Tibial artery (tissue), 4 donors: ENCODE data around the gene OSM.
A peak's percentile ranks its signal among the peaks of the same experiment; 100 is the strongest.

Experiments
- DNase-seq, 2 donors: peaks; one replicate each; pipeline ENCODE4 v3.0.0-alpha.2; 2019
- H3K27ac ChIP-seq, 2 donors: fragments of 200-600 bp; sonication (generic) in 1 of 2; 1 replicate in 1 of 2; 2 replicates in 1 of 2; pipeline ENCODE4 v1.5.1; 2018 to 2019; ENCODE audit warnings: mild to moderate bottlenecking in 1 of 2
- H3K27me3 ChIP-seq, 2 donors: fragments of 200-600 bp; sonication (generic) in 1 of 2; one replicate each; pipeline versions ENCODE4 v1.5.1 to v1.6.0; 2016 to 2019
- H3K36me3 ChIP-seq, 3 donors: fragments of 200-600 bp; sonication (generic) in 2 of 3; one replicate each; pipeline ENCODE4 v1.5.1; 2016 to 2019; ENCODE audit warnings: mild to moderate bottlenecking in 2 of 3
- H3K4me1 ChIP-seq, 4 donors: fragments of 200-600 bp; sonication (generic) in 2 of 4; 1 replicate in 3 of 4; 2 replicates in 1 of 4; pipeline ENCODE4 v1.5.1; 2016 to 2019
- H3K4me3 ChIP-seq, 2 donors: fragments of 200-600 bp; sonication (generic) in 1 of 2; 1 replicate in 1 of 2; 2 replicates in 1 of 2; pipeline ENCODE4 v1.5.1; 2018 to 2019; ENCODE audit warnings: mild to moderate bottlenecking in 2 of 2
- H3K9me3 ChIP-seq, 3 donors: fragments of 200-600 bp; sonication (generic) in 1 of 3; one replicate each; pipeline ENCODE4 v1.5.1; 2016 to 2019
- intact Hi-C: fragments of 100-400 bp; cut with DNase I; formaldehyde crosslinking; loops from one replicate; pipeline ENCODE4 v1.15.0; 2023; ENCODE audit warnings: low total_unique reads
- TF ChIP-seq, protein P1 (sequence below), 2 experiments: fragments of 200-600 bp in 1 of 2; fragments of 450-650 bp in 1 of 2; IDR thresholded peaks; one replicate each; pipeline ENCODE4 v1.5.1; 2017 to 2019; ENCODE audit warnings: antibody characterized with exemption in 2 of 2, mild to moderate bottlenecking in 1 of 2, moderate library complexity in 1 of 2

The OSM gene

DNA sequence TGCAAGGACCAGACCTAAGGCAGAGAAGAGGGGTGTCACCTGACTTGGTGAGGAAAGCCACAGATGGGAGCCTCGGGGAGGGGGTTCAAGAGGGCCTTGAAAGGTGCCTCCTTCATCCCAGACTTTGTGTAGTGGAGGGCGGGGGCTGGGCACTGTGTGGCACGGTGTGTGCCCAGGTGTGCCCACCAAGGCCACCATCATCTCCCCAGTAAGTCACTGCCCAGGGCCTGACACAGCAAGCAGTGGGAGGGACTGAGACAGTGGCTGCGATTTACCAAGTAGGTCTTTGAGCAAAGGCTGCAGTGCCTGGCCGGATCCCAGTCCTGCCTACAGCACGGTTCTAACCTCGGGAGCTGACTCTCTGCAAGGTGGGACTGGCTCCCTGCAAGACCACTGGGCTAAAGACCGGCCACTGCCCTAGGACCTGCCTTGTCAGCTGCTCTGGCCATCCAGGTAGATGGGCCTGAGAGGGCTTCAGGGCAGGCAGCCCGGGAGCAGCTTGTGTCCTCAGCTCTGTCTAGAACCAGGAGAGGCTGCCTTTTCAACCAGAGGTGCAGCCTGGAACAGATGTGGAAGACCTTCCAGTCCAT is 1.4 kb downstream of the OSM start:
- Histone ChIP-seq H3K4me1 (peaks cover 0 to 5% (median 4%) of the 10 kb centered on the region in 4 donors), H3K27me3 (peaks cover 0 to 6% of the 10 kb centered on the region in 2 donors), H3K4me3 (no peak overlapping the region), H3K9me3 (no peaks in the 10 kb centered on the region), H3K36me3 (no peaks in the 10 kb centered on the region), H3K27ac (no peak overlapping the region)
- intact Hi-C loops: no loop called here
- DNase-seq: no peak
- TF ChIP-seq, protein P1, sequence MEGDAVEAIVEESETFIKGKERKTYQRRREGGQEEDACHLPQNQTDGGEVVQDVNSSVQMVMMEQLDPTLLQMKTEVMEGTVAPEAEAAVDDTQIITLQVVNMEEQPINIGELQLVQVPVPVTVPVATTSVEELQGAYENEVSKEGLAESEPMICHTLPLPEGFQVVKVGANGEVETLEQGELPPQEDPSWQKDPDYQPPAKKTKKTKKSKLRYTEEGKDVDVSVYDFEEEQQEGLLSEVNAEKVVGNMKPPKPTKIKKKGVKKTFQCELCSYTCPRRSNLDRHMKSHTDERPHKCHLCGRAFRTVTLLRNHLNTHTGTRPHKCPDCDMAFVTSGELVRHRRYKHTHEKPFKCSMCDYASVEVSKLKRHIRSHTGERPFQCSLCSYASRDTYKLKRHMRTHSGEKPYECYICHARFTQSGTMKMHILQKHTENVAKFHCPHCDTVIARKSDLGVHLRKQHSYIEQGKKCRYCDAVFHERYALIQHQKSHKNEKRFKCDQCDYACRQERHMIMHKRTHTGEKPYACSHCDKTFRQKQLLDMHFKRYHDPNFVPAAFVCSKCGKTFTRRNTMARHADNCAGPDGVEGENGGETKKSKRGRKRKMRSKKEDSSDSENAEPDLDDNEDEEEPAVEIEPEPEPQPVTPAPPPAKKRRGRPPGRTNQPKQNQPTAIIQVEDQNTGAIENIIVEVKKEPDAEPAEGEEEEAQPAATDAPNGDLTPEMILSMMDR (IDR thresholded peaks at IDR 0.05): no peak

DNA sequence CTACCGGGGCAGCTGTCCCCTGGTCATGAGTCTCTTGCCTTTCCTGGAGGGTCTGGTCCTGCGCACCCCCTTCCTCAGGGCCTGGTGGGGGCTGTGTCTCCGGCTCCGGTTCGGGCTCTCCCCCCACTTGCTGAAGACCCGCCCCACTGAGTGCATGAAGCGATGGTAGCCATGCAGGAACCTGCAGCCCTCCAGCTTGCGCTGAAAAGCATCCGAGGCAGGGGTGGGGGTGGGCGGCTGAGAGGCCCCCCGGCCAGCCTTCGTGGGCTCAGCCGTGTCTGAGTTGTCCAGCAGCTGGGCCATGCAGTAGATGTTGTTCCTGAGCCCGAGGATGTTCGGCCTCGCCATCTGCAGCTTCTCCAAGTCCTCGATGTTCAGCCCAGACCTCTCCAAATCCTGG is 2.8 kb downstream of the OSM start:
- peaks cover 0 to 5% (median 4%) of the 10 kb centered on the region in 4 donors for H3K4me1 ChIP-seq
- no peak overlapping the region for H3K4me3 ChIP-seq
- no peak for DNase-seq
- intact Hi-C loops: loop anchor here (2.0 to 5.0 kb wide), 2 partner anchors 123 to 218 kb away; partner anchors contain the start of gene RNF215
- H3K27ac ChIP-seq: no peak overlapping the region
- H3K27me3 ChIP-seq: peaks cover 0 to 6% of the 10 kb centered on the region in 2 donors
- H3K9me3 ChIP-seq: no peaks in the 10 kb centered on the region
- no peaks in the 10 kb centered on the region for H3K36me3 ChIP-seq
- TF ChIP-seq, protein P1 (IDR thresholded peaks at IDR 0.05): no peak

DNA sequence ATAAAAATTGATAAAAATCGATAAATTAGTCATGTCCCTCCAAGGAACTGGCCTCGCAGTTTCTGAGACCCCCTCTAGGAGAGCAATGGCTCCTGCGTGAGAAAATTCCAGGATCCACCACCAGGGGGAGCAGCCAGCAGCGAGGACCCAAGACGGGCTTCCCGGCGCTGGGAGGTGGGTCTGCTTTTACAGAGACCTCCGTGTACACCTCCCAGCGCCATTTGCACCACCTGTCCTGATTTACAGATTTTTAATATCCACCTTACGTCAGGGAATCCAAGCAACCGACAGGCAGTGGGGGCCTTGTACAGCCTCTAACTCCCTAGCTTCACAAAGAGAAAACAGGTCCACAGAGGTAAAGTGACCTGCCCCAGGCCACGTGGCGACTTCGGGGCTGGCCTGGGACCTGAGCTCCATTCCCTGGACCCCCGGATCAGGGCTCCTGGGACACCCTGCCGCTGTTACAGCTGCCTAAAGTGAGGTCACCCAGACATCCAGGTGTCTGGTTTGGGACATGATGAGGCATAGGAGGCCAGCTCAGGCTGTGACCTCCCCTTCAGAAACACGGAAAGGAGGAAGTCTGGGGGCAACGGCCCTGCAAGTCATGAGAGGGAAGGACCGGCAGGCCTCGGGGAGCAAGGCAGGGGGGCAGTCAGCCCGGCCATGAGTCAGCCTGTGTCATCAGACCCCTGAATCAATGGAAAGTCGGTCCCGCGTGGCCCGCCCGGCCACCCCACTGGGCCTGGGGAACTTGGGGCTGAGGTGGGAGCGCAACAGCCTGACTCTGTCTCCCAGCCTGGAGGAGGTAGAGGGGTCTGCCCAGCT is 3.5 kb downstream of the OSM start:
- H3K36me3 ChIP-seq: no peaks in the 10 kb centered on the region
- no peak overlapping the region for H3K27ac ChIP-seq
- TF ChIP-seq, protein P1 (IDR thresholded peaks at IDR 0.05): peak; percentile 98 to 99
- intact Hi-C loops: loop anchor here (2.0 to 5.0 kb wide), 2 partner anchors 124 to 219 kb away; partner anchors contain the start of gene RNF215
- H3K27me3 ChIP-seq: peaks cover 0 to 6% of the 10 kb centered on the region in 2 donors
- DNase-seq: peak; percentile 63 to 79
- no peaks in the 10 kb centered on the region for H3K9me3 ChIP-seq
- H3K4me3 ChIP-seq: peak overlapping the region in 1 of 2 donors; percentile 29
- peaks cover 0 to 5% (median 4%) of the 10 kb centered on the region in 4 donors for H3K4me1 ChIP-seq

DNA sequence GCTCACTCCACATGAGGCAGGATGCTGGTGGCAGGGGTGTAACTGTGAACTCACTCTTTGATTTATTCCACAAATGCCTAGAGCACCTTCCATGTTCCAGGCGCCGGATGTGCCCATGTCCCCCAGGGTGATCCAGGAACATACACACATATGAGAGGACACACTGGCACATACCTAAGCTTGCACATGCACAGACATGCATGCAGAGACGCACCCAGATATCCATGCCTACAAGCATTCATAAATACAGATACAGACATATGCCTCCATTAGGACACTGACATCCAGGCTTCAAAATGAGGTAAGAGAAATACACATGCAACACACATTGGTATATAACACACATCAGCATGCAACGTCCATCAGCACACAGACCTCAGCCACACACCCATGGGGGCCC is 4.5 kb downstream of the OSM start:
- Histone ChIP-seq H3K4me1 (peaks cover 0 to 5% (median 4%) of the 10 kb centered on the region in 4 donors), H3K27ac (no peak overlapping the region), H3K4me3 (no peak overlapping the region), H3K36me3 (no peaks in the 10 kb centered on the region), H3K27me3 (peaks cover 0 to 6% of the 10 kb centered on the region in 2 donors), H3K9me3 (no peaks in the 10 kb centered on the region)
- intact Hi-C loops: loop anchor here (2.0 to 5.0 kb wide), 2 partner anchors 125 to 220 kb away; partner anchors contain the start of gene RNF215
- DNase-seq: no peak
- TF ChIP-seq, protein P1 (IDR thresholded peaks at IDR 0.05): no peak

DNA sequence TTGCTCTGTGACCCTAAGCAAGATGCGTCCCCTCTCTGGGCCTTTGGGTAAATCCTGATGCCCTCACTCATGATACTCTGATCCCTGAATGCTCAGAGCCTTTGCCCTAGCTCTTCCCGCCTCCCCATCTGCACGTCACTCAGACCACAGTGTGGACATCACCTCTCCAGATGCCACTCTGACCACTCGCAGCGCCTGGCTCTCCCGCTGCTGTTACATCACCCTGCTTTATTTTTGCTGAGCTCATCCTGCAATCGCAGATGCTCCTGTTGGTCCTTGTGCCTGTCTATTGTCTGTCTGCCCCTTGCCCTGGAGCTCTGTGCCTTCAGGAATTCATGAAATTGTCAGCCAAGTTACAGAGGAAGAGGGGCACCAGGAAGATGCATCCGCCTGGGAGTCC is 5.5 kb downstream of the OSM start:
- H3K36me3 ChIP-seq: no peaks in the 10 kb centered on the region
- H3K9me3 ChIP-seq: no peaks in the 10 kb centered on the region
- TF ChIP-seq, protein P1 (IDR thresholded peaks at IDR 0.05): no peak
- H3K4me1 ChIP-seq: peaks cover 0 to 6% (median 4%) of the 10 kb centered on the region in 4 donors
- intact Hi-C loops: loop anchor here (5.0 kb wide), 1 partner anchor 221 kb away; no protein-coding TSS in a partner anchor
- H3K27me3 ChIP-seq: peaks cover 0 to 6% of the 10 kb centered on the region in 2 donors
- DNase-seq: no peak
- H3K4me3 ChIP-seq: no peak overlapping the region
- H3K27ac ChIP-seq: no peak overlapping the region
